HepG2 (cell line): Measurements from ENCODE around the gene B3GAT3. TPM values are rescaled to one million over a fixed set of nuclear protein-coding genes. Genes with fewer than 3 reads are reported as not detected.

Source experiments
- BRF2 ChIP-seq: sonication (generic); formaldehyde crosslinking; IDR thresholded peaks from 2 replicates; pipeline ENCODE4 v1.8.1; 2022; ENCODE audit warnings: mild to moderate bottlenecking, missing genetic modification reagents
- DR1 ChIP-seq: sonication (generic); formaldehyde crosslinking; IDR thresholded peaks from 2 replicates; pipeline ENCODE4 v1.8.0; 2021; ENCODE audit warnings: mild to moderate bottlenecking, missing genetic modification reagents, inconsistent platforms
- ERF ChIP-seq: IDR thresholded peaks from 2 replicates; pipeline ENCODE4 v1.6.1; 2018; ENCODE audit warnings: missing biosample characterization, missing genetic modification reagents
- FOSL1 ChIP-seq: sonication (generic); formaldehyde crosslinking; IDR thresholded peaks from 2 replicates; pipeline ENCODE4 v1.9.0; 2021; ENCODE audit warnings: missing genetic modification reagents, borderline replicate concordance
- IKZF4 ChIP-seq: sonication (generic); formaldehyde crosslinking; IDR thresholded peaks from 2 replicates; pipeline ENCODE4 v1.5.1; 2020; ENCODE audit warnings: borderline replicate concordance, mild to moderate bottlenecking, low read depth, missing genetic modification reagents; ENCODE audit errors: not compliant biosample characterization
- KLF6 ChIP-seq: IDR thresholded peaks from 2 replicates; pipeline ENCODE4 v1.8.0; 2016; ENCODE audit warnings: missing biosample characterization, missing genetic modification reagents
- MYNN ChIP-seq: sonication (generic); formaldehyde crosslinking; IDR thresholded peaks from 2 replicates; pipeline ENCODE4 v1.4.0; 2020; ENCODE audit warnings: mild to moderate bottlenecking, low read depth, missing genetic modification reagents
- PITX1 ChIP-seq: sonication (generic); formaldehyde crosslinking; IDR thresholded peaks from 2 replicates; pipeline ENCODE4 v1.5.1; 2020; ENCODE audit warnings: mild to moderate bottlenecking, missing genetic modification reagents
- PRDM10 ChIP-seq: sonication (generic); formaldehyde crosslinking; IDR thresholded peaks from 2 replicates; pipeline ENCODE4 v1.4.0; 2020; ENCODE audit warnings: low read depth, missing genetic modification reagents
- REL ChIP-seq: sonication (generic); formaldehyde crosslinking; conservative IDR thresholded peaks from 2 replicates; pipeline ENCODE4 v1.8.0; 2022; ENCODE audit warnings: mild to moderate bottlenecking, missing genetic modification reagents, moderate library complexity
- REST ChIP-seq, 2 experiments: IDR thresholded peaks; 2 replicates each; pipeline ENCODE4 v1.6.1; 2011 to 2012; ENCODE audit warnings: low read length in 2 of 2, borderline replicate concordance in 1 of 2, low read depth in 1 of 2, mild to moderate bottlenecking in 1 of 2, moderate library complexity in 1 of 2
- SNRNP70 ChIP-seq: fragments of 200-400 bp; formaldehyde crosslinking; IDR thresholded peaks from 2 replicates; pipeline ENCODE4 v1.6.1; 2017; ENCODE audit warnings: mild to moderate bottlenecking, low read depth, low read length, moderate library complexity
- SSRP1 ChIP-seq: IDR thresholded peaks from 2 replicates; pipeline ENCODE4 v1.6.1; 2016; ENCODE audit warnings: control low read depth
- ZNF574 ChIP-seq: sonication (generic); formaldehyde crosslinking; IDR thresholded peaks from 2 replicates; pipeline ENCODE4 v1.4.0; 2020; ENCODE audit warnings: missing genetic modification reagents
- ZZZ3 ChIP-seq: sonication (generic); formaldehyde crosslinking; IDR thresholded peaks from 2 replicates; pipeline ENCODE4 v1.4.0; 2020; ENCODE audit warnings: missing genetic modification reagents, mild to moderate bottlenecking, borderline replicate concordance
- polyA plus RNA-seq, 8 experiments: library from polyadenylated mRNA; depleted of rRNA in 3 of 8; stranded (reverse) in 7 of 8; unstranded in 1 of 8; fragments of >200 nt; fragmentation: Illumina TruSeq in 4 of 8; extraction: Trizol in 4 of 8; gene quantifications; 2 replicates each; pipeline versions ENCODE4 v1.2.1 to v1.2.3, GENCODE V29; 2011 to 2016; ENCODE audit warnings: low read depth in 4 of 8, missing spikeins in 1 of 8, mixed read lengths in 1 of 8; ENCODE audit not compliant: insufficient read depth in 1 of 8
- total RNA-seq, 5 experiments: library from RNA; depleted of rRNA; stranded (reverse); fragments of >200 nt; fragmentation: Illumina TruSeq; extraction: Trizol; gene quantifications; 2 replicates each; pipeline ENCODE4 v1.2.3, GENCODE V29; 2016; ENCODE audit warnings: low read depth in 1 of 5
- TF ChIP-seq, protein P1 (sequence below): sonication (generic); formaldehyde crosslinking; IDR thresholded peaks from 2 replicates; pipeline ENCODE4 v1.8.1; 2023; ENCODE audit warnings: mild to moderate bottlenecking, missing genetic modification reagents

B3GAT3 gene
- total and polyA plus RNA-seq, 2 of the 13 experiments (the other 11 are each of a cell fraction or from before 2014, with no cell fraction given): 21.3 to 26.1 TPM

GRCh38 chr11:62591448-62592145 lies 30.2 kb downstream of the B3GAT3 start, which contains the start of gene TUT1 (continued):
- TF ChIP-seq ZNF574 (CRISPR knock-in tag): peak; percentile 97
- TF ChIP-seq FOSL1: no peak
- TF ChIP-seq ZZZ3 (CRISPR knock-in tag): peak; percentile 85; the same call in 1 of the 2 replicates
- TF ChIP-seq DR1 (CRISPR knock-in tag): peak; percentile 98
- TF ChIP-seq MYNN (CRISPR knock-in tag): peak; percentile 53; the same call in 1 of the 2 replicates
- TF ChIP-seq, protein P1, sequence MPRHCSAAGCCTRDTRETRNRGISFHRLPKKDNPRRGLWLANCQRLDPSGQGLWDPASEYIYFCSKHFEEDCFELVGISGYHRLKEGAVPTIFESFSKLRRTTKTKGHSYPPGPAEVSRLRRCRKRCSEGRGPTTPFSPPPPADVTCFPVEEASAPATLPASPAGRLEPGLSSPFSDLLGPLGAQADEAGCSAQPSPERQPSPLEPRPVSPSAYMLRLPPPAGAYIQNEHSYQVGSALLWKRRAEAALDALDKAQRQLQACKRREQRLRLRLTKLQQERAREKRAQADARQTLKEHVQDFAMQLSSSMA (CRISPR knock-in tag): 0 out of 2 replicates have a peak, but pooled peaks have one; percentile 84
- peak; percentile 83; the same call in 1 of the 2 replicates for TF ChIP-seq REL
- no peak for TF ChIP-seq PRDM10 (CRISPR knock-in tag)
- peak; percentile 55; the same call in 1 of the 2 replicates for TF ChIP-seq KLF6 (CRISPR knock-in tag)
- peak; percentile 92 for TF ChIP-seq ERF (CRISPR knock-in tag)
- no peak for TF ChIP-seq IKZF4 (CRISPR knock-in tag)
- no peak for TF ChIP-seq SNRNP70
- TF ChIP-seq PITX1 (CRISPR knock-in tag): peak; percentile 73; the same call in 1 of the 2 replicates
- peak; percentile 77; the same call in 1 of the 2 replicates for TF ChIP-seq BRF2 (CRISPR knock-in tag)
- no peak for TF ChIP-seq SSRP1 (CRISPR knock-in tag)
- peak in 1 of 2 experiments; percentile 84; a peak in 3 of 4 replicates for TF ChIP-seq REST (IDR thresholded peaks at IDR 0.05; ENCODE audit: borderline replicate concordance in 1 of 2, low read depth in 1 of 2, low read length in 2 of 2)
